NCI-H2196 (cell line): ENCODE measurements around the gene CLBA1.

Experiments used
- DNase-seq: peaks from one replicate; lab custom pipeline; 2025; ENCODE audit not compliant: unreplicated experiment; lab: John Stamatoyannopoulos, UW

The CLBA1 gene

DNA sequence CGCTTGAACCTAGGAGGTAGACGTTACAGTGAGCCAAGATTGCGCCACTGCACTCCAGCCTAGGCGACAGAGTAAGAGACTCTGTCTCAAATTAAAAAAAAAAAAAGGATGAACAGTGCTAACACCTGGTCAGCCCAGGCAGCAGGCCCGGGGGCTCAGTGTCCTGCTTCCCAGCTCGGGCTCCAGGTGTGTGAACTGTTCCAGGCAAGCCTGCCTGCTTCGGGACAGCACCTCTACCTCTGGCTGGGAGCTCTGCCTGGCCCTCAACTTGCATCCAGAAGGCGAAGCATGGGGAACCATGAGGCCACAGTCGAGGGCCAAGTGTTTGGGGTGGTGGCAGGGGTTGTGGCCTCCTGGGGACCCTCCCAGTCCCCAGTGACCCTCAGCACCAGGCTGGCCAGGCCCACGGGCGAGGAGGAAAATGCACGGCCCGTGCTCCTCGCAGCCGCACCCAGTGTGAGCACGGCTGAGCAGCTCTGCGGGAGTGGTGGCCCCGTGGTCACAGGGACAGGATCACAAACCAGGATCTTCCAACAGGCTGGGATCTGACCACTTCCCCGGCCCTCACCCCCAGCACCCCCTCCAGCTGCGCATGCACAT lies 19.8 kb downstream of the CLBA1 start:
- DNase-seq, result no peak

DNA sequence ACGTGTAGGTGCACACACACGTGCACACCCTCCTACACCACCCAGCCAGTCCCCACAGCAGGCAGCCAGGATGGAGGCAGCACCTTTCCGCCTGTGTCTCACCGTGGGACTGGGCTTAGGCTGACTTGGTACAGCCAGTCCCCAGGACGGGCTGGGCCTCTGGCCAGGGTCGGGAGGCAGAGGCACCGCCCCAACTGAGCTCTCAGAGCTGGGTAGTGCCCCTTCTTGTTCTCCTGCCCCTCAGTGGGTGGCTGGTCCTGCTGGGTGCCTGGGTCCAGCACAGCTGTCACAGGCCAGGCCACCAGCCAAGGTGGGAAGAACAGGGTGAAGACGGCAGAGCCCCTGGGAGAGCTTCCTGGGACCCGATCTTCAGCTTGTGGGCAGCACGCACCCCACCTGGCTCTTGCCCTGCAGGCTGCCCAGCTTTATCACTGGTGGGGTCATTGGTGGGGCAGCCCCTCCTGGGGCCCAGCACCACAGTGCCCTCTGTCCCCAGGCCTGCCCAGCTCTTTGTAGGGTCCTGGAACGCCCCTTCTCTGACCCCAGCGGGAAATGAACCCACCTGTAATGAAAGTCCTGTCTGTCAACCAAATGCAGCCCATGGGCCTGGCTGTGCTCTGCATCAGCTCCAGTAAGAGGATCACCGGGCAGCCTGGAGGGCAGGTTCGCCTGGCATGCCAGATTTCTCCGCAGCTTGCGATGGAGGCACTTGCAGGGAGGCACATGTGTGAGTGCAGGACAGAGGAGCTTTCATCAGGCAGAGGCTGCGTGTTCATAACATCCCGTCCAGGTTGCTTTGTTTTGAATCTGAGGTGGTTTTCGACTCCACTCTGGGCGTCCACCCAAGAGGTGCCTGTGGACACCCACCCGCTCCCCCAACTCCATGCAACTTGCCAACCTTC lies 20.6 kb downstream of the CLBA1 start:
- DNase-seq, result no peak

DNA sequence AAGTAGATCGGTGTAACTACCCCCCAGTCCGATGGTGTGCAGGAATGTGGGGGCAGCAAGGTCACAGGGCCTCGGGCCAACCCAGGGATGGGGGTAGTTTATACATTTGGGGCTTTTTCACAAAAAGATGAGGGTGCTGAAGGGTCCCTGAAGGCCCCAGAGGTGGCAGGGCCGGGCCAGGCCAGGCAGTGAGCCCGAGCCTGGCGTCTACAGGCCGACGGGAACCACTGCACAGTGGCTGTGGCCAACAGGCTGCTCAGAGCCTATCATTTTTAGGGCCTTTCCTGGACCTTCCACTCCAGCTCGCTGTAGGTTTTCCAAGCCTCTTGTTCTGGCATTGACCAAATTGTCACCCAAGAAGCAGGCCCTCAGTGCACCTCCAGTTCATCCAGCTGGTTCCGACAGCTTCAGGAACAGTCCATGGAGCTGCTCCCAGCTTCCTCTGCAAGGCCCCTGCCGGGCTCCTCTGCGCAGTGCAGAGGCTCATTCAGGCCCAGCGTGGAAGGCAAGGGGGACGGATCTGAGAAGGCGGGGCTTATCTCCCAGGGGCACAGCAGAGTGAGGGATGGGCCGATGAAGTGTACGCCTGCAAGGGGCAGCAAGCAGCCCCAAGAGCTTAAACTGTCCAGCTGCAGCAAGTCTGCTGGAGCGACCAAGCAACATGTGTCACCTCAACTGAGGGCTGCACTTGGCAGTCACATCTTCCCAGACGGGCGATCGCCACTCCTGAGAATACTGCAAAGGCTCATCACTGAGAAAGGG lies 21.4 kb downstream of the CLBA1 start:
- DNase-seq, result no peak

DNA sequence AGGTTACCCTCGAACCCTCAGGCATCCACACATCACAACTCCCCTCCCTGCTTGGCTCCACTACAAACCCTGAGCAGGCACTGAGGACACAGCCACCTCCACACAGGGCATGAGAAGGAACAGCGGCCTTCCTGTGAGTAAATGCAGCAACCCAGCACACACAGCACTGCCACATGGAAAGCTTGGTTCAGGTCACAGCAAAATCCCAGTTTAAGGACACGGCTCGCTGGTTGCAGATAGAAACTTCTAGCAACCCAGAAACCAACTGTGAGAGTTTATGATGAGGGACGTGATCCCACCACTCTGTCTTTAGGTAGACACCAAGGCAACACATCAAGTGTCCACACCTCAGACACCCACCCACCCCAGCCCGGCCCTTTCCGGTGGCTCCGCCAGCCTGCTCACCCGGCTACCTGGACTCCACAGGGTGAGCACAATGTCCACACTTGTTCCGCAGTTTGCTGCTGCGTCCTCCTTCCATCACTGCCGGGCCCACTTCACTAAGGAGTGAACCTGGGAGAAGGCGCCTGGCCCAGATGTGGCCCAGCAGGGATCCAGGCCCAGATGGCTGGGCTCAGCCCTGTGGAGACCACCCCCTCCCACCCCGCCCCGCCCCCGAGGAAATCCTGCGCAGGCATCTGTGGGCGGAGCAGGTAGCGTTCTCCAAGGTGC lies 22.1 kb downstream of the CLBA1 start:
- no peak for DNase-seq

DNA sequence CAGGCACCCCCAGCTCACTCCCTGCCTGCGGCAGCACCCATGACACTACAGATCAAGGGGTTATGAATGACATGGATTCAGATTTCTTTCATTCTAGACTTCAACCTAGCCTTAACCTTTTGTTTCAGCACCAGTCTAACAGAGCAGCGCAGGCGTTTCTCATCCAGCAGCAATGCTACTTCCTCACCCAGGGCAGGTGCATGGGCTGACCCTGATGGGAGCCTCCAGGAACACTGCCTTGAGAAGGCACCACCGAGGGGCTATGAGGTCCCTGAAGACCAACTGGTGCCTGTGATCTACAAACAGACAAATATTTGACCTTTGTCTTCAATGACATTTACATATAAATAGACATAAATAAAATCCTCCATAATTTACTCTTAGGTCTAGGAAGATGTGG lies 24.5 kb downstream of the CLBA1 start:
- DNase-seq, result no peak

DNA sequence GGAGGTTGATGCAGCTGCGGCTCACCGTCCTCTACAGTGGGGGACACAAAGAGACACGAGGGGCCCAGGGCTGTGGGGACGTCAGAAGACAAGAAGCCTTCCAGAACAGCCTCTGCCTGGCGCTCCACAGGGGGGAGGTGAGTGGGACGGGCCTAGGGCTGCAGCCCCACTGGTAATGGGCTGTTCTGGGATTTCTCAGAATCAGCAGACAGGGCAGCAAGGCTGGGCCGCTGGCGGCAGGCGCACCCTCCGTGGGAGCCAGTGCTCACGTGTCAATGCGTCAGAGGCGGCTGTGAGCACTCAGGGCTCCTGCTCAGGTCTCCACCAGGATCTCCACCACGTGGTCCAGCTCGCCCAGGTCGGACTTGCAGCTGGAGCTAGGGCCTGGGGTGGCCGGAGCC lies 25.3 kb downstream of the CLBA1 start:
- no peak for DNase-seq

DNA sequence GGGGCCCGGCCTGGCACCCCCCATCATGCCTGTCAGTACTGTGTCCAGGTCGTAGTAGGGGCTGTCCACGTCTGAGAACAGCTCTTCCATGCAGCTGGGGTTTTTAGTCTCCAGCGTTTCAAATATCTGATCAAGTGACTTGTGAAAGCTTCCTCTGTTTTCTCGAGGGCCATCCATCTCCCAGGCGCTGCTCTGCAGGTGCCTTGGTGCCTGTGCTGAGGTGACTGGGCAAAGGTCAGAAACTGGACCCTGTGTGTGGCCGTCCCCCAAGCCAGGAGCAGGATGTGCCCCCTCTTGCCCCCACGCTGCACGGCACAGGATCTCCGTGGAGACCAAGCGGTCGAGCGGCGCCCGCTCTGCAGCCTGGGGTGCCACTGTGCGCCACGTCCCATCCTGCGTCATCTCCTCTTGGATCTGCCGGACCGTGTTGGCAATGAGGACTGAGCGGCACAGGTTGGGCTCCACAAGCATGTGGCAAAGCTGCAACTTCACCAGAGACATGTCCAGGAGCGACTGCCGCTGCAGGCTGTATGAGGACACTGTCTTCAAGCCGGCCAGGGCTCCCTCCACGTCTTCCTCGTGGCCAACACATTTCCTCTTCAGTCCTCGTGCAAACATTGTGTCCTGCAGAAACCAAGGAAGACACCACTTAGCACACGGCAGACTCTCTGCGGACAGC lies 25.9 kb downstream of the CLBA1 start:
- no peak for DNase-seq

DNA sequence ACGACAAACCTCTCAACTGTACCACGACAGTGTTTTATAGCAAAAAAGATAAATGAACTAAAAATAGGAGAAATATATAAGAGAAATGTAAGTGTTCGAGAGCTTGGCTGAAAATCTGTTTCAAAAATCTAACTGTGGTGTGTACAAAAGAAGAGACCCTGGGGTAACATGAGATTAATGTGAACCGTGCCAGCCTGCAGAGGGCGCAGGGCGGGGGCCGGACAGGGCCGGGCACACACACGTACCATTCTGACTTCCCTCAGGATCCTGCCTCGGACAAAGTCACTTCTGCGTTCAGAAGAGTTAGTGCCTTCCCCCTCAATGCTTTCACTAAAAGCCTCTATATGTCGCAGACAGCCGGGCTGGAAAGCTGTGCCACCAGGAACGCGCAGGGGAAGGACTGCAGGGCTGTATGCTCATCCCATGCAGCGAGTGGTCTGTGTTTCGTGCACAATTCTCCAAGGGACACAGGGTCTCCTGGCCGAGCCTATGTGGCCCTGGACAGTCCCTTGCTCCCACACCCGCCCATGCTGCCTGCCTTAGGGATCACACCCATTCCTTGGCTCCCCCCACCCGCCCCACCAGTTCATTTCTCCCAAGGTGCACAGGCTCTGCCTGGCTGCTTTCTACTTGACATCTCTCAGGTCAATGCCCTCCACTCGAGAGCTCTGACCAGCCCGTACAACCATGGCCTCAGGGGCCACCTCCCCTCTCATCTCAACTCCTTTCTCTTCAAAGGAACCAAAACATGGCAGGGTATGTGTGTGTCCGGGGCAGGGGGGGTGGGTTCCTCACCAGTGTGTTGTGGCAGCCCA lies 26.8 kb downstream of the CLBA1 start:
- no peak for DNase-seq

DNA sequence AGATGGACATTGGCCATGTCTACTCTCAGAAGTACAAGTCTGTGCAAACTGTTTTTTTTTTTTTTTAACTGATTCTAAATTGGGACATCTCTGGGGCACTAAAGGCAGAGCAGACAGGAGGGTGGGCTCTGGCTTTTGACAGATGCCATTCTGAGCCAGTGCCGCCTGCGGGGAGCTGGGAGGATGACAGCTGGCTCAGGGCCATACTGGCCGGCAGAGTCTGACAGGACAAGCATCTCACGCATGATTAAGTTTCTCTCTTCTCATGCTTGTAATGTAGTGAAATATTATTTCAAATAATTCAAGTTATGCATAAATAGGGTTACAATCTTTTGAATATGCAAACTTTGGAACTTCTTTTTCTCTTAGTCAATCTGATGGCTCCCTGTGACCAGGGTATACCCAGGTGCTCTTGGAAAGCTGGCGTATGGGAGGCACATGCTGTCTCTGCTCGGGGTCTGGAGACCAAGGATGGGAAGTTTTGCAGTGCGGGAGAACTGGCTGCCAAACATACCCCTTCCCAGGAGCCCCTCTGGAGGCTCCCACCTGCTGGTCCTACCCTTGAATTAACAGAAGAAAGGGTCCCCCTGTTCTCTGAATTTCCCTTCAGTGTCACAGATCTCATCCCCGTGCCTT lies 27.7 kb downstream of the CLBA1 start:
- DNase-seq, result peak; percentile 5

DNA sequence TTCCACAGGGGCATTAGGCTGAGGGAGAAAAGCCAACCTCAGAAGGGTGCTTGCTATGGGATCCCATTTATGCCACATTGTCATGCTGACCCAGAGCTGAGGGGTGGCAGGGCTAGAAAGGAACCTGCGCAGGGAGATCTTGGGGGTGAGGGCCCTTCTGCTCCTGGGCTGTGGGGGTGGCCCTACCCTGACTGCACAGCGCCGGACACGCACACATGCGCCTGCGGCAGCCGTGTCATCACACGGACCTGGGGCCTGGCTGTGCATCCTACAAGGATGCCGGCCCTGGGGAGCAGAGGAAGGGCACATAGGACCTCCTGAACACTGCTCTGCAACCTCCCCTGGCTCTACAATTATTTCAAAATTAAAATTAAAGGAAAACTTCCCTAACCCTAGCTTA lies 28.4 kb downstream of the CLBA1 start:
- DNase-seq, result no peak

DNA sequence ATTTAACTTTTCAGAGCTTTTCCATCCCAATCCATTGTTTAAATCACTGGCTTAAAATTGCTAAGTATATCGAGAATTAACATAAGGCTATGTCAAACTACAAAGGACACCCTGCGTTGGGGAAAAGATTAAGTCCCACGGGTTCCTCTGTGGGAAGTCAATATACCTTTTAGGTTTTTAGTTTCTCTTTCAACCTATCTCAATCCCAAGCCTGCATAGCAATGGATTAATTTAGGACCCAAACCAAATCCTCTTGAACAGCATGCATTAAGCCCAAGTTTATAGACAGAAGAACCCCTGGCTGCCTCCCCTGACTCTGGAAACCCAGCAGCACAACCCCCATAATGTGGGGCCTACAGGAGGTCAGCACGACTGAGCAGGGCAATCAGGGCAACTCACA lies 29.0 kb downstream of the CLBA1 start:
- DNase-seq, result no peak

DNA sequence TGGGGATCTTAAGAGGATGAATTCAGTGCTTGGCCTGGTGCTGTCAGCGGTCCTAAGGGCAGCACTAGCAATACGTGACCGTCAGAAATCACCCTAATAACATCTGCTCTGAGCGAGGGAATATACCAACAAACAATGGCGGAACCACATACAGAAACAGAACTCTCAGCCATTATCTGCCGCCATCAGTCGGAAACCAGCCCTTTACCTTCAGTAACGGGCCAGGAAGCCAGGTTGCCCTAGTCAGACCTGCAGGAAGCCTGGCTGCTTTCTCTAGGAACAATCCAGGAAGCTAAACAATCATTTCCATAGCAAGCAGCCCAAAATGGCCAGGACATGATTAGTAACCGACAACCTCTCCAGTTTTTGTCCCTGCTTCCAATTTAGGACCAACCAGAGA lies 29.7 kb downstream of the CLBA1 start:
- no peak for DNase-seq

DNA sequence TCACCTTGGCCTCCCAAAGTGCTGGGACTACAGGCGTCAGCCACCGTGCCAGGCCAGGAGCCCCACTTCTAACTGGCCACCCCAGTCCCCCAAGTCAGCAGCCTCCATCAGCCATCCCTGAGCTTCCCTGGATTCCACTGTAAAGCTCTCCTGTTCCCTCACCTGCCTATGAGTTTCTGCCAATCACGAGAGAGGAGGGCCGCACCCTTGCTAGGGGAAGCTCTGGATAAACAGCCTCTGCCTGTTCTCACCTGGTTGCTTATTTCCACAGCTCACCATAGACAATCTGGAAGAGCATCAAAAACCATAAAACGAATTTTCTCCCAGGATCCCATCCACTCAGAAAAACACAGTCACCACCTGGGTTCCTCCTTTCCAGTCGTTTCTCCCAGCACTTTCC lies 30.3 kb downstream of the CLBA1 start:
- DNase-seq, result no peak

DNA sequence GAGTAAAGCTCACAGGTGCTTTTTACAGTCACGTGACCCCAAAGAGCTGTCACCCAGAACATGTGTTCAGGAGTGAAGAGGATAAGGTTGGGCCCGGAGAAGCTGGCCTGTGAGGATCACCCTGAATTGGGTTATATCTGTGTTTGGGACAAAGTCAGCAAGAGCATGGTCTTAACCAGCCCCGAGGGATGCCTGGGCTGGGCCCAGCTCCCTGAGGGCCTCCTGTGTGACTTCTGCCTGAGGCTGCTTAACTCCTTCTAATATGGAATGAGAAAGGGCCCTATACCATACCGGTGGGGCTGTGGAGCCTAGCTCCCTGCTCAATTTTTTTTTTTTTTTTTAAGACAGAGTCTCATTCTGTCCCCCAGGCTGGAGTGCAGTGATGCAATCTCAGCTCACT lies 32.8 kb downstream of the CLBA1 start:
- no peak for DNase-seq

DNA sequence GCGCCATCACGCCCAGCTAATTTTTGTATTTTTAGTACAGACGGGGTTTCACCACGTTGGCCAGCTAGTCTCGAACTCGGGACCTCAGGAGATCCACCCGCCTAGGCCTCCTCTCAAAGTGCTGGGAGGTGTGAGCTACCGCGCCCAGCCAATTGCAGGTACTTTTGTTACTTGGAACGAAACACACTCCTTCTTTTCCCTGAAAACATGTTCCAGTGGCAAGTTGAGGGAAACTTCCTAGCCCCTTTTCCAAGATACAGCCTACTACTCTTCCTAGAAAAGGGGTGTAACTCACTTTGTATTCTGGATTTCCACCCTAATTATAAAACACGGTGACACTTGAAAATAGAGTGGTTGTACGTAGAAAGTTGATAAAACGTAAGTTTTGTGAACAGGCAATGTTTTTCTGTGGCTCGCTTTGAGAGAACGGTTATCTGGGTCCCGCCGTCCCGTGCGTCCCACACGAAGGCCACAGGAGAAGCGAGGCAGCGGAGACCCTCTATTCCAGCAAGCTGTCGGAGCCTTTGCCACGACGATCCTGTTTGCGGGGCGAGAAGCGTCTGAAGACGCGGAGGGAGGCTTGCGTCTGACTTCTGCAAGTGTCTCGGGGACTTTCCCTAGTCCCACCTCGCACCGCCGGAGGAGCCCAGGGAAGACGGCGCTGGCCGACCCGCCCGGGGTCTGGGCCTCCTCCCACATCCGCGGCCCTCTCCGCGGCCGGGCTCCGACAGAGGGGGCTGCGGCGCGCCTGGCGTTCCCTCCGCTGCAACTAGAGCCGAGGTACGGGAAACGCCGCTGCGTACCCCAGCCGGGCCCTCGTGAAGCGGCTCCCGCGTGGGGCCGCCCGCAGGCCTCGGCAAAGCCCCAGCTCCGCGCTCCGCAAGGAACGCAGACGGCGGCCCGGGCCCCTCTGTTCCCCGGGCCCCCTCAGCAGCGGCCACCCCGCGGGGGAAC lies 34.5 kb downstream of the CLBA1 start:
- no peak for DNase-seq

DNA sequence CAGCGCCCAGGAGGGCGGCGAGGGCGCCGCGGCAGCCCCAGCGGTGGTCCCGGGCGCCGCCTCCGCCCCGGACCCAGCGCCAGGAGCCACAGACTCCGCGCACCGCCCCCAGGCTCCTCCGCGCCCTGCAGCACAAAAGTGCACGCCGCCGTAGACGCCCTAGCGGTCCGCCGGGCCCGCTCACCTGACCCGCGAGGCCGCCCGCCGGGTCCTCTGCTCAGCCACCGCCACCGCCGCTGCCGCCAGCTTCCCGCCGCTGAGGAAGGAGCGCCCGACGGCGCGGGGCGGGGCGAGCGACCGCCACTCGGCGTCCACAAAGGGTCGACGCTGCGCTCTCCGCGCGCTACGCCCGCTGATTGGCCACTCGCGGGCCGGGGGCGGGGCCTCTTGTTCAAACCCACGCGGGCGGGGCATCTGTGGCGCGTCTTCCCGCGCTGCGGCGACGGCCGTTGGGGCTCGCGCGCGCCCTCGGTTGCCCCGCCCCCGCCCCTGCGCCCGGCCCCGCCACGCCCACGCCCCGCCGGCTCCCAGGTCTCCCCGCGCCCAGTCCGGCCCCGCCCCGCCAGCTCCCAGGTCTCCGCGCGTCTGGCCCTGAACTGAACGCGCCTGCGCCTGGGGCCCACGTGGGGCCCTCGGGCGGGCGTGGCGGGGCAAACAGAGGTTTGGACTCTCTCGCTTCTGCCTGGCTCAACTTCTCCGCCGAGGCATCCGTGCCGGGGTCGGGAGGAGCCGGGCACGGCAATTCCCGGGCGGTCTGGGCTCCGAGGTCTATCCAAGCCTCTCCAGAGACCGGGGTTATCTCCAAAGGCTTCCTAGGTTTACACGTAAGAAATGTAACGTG lies 35.4 kb downstream of the CLBA1 start, which contains the start of gene CDCA4:
CDCA4 (minus strand) TSS at position 269 of the 841 bp plus-strand sequence. CDS start 9,154 bp downstream, outside the sequence.
- DNase-seq, result peak; percentile 97

DNA sequence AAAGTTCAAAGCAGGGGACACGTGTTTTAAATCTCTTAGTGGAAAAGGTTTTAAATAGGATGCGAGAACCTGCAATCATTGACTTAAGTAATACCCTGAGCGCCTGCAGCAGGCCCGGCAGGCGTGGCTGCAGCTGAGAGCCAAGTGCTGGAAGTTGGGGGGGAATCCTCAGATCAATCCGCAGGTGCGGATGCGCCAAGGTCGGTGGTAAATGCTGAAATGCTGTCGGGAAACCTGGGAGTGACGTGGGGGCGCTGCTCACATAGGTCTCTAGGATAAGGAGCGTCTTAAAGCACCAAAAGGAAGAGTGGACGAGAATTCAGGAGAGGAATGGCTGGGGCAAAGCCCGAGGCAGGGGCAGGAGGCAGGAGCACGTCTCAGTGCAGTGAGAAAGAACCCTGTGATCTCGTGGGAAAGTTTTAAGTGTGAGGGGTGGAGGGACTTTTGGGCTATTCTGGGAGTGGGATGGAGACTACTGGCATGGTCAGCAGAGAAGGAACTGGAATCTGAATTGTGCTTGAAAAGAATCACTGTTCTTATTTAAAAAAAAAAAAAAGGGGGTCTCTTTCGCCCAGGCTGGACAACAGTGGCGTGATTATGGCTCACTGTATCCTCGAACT lies 36.2 kb downstream of the CLBA1 start:
- DNase-seq, result peak; percentile 23
